Measurements from ENCODE around the gene TYROBP.
A peak's percentile ranks its signal among the peaks of the same experiment; 100 is the strongest.

Gene TYROBP

DNA sequence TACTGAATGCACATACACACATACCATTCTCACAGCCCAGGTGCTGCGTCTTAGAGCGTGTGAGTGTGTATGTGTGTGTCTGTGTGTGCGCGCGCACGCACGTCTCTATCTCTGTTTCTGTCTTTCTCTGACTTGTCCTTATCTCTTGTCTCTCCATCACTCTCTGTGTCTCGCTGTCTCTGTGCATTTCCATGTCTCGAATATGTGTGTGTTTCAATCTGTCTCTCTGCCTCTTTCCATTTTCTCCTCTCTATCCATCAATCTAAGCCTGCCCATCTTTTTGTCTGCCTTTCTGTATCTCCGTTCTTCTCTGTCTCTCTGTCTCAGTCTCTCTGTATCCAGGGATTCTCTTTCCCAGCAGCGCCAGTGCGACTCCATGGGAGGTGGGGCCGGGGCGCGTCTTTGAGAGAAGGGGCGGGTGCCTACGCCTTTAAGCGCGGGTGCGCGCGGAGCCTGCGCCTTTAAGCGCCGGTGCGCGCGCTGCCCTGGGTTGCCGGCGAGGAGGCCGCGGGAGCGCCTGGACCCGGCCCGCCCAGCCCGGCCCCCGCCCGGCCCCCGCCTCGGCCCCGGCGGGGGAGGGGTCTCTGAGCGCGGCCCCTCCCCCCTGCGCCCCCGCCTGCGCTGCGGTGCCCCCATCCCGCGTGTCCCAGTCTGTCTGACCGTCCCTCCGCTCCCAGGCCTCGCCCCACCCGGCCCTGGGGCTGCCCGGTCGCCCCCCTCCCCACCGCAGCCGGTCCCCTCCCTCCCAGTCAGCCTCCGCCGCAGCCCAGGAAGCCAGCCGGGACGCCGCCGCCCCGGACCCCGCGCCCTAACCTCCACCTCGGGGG is 28.0 kb upstream of the TYROBP start, which contains the start of gene LRFN3:
Gene LRFN3 (plus strand): TSS at position 464 of the 827 bp plus-strand sequence. CDS start 3,052 bp downstream, outside the sequence.
- TF ChIP-seq, protein P1, sequence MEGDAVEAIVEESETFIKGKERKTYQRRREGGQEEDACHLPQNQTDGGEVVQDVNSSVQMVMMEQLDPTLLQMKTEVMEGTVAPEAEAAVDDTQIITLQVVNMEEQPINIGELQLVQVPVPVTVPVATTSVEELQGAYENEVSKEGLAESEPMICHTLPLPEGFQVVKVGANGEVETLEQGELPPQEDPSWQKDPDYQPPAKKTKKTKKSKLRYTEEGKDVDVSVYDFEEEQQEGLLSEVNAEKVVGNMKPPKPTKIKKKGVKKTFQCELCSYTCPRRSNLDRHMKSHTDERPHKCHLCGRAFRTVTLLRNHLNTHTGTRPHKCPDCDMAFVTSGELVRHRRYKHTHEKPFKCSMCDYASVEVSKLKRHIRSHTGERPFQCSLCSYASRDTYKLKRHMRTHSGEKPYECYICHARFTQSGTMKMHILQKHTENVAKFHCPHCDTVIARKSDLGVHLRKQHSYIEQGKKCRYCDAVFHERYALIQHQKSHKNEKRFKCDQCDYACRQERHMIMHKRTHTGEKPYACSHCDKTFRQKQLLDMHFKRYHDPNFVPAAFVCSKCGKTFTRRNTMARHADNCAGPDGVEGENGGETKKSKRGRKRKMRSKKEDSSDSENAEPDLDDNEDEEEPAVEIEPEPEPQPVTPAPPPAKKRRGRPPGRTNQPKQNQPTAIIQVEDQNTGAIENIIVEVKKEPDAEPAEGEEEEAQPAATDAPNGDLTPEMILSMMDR (IDR thresholded peaks at IDR 0.05; ENCODE audit: insufficient read depth, low read length, poor library complexity, severe bottlenecking), result no peak
- DNase-seq (ENCODE audit: extremely low read depth, insufficient read length), result peak; percentile 53
- peak within 1 kb of the TSS; percentile 61 for H3K4me3 ChIP-seq (replicated peaks; ENCODE audit: low read depth, low read length)
- no peaks in the 10 kb centered on the region for H3K36me3 ChIP-seq (ENCODE audit: control insufficient read depth, insufficient read depth, low read length)
- no peaks in the 10 kb centered on the region for H3K27me3 ChIP-seq (replicated peaks; ENCODE audit: control insufficient read depth, insufficient read depth, low read length)

DNA sequence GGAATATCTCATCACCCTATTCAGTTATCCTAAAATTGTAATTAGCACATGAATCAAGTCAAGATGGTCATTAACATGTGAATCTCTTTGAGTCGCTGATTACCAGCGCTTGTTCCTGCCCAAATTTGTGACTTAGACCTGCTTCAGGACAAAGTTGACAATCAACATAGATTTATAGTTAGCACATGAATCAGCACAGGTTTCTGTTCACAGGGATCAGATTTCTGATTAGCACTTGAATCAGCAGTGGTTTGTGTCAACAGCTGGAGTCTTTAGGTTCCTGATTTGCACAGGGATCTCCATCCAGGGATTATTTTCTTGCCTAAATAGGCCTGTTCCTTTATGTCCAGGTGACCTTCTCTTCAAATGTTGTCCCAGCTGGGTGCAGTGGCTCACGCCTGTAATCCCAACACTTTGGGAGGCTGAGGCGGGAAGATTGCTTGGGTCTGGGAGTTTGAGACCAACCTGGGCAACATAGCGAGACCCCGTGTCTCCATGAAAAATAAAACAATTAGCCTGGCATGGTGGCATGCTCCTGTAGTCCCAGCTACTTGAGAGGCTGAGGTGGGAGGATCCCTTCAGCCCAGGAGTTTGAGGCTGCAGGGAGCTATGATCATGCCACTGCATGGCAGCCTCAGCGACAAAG is 24.3 kb upstream of the TYROBP start:
- no peak for DNase-seq (ENCODE audit: extremely low read depth, insufficient read length)
- no peaks in the 10 kb centered on the region for H3K27me3 ChIP-seq (replicated peaks; ENCODE audit: control insufficient read depth, insufficient read depth, low read length)
- TF ChIP-seq, protein P1 (IDR thresholded peaks at IDR 0.05; ENCODE audit: insufficient read depth, low read length, poor library complexity, severe bottlenecking), result no peak
- no peaks in the 10 kb centered on the region for H3K36me3 ChIP-seq (ENCODE audit: control insufficient read depth, insufficient read depth, low read length)
- H3K4me3 ChIP-seq (replicated peaks; ENCODE audit: low read depth, low read length), result no peak overlapping the region

DNA sequence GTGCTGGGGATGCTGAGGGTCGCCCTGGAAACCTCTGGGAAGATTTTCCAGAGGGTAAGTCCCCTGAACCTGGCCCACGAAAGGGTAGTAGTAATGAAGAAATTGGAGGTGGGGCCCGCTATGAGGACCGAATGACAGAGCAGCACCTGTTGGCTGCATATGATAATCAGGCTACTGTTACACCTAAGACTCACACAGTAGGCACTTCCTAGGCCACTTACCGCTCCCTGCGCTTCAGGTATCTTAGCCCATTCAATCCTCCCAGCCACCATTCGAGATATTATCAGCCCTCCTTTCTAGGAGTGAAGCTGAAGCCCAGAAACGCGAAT is 23.7 kb upstream of the TYROBP start:
- TF ChIP-seq, protein P1 (IDR thresholded peaks at IDR 0.05; ENCODE audit: insufficient read depth, low read length, poor library complexity, severe bottlenecking), result no peak
- H3K27me3 ChIP-seq (replicated peaks; ENCODE audit: control insufficient read depth, insufficient read depth, low read length), result no peaks in the 10 kb centered on the region
- DNase-seq (ENCODE audit: extremely low read depth, insufficient read length), result no peak
- H3K4me3 ChIP-seq (replicated peaks; ENCODE audit: low read depth, low read length), result no peak overlapping the region
- no peaks in the 10 kb centered on the region for H3K36me3 ChIP-seq (ENCODE audit: control insufficient read depth, insufficient read depth, low read length)

DNA sequence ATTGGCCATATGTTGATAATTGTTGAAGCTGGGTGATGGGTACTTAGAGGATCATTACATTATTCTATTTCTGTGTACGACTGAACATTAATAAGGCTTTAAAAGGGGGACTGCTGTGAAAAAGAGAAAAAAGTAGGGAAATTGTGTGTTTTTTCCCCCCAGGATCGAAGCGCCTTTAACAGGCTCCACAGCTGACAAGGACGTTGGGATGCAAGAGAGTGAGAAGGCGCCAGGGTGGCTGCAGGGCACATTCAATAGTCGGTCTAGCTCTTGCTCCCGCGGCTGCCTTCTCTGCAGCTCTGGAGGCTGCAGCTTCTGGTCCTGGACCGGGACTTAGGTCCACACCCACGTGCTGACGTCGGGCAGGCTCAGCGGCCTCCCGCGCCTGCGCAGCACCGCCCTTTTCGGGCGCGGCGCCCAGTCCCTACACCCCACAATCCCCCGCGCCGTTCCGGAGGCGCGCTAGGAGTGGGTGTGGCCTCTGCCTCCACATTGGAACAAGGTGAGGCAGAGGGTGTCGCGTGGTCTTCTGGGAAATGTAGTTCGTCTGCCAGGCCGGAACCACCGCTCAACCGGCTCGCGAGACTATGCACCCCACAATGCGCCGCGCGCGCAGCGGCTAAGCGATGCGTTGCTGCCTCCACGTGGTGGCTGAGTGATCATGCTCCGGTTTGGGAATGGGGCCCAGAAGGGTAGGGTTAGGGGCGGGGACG is 23.2 kb upstream of the TYROBP start:
- peak; percentile 100 for DNase-seq (ENCODE audit: extremely low read depth, insufficient read length)
- peak overlapping the region; percentile 56 for H3K4me3 ChIP-seq (replicated peaks; ENCODE audit: low read depth, low read length)
- H3K36me3 ChIP-seq (ENCODE audit: control insufficient read depth, insufficient read depth, low read length), result no peaks in the 10 kb centered on the region
- TF ChIP-seq, protein P1 (IDR thresholded peaks at IDR 0.05; ENCODE audit: insufficient read depth, low read length, poor library complexity, severe bottlenecking), result peak; percentile 97
- H3K27me3 ChIP-seq (replicated peaks; ENCODE audit: control insufficient read depth, insufficient read depth, low read length), result no peaks in the 10 kb centered on the region

DNA sequence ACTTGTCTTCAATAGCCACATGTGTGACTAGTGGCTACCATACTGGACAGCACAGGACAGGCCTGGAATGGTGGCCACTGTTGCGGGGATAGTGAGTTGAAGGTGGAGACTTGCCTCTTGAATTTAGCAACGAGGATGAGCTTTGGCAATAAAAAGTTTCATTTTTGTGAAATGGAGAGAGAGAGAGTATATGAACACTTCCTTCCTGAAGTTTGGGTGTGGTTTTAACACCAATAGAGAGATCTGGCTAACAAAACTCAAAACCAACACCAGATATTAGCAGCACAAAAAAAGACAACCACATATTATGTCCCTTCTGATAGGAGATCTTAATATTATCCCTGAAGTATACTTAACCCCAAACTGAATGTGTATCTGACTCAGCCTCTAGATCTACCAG is 21.8 kb upstream of the TYROBP start:
- no peak overlapping the region for H3K4me3 ChIP-seq (replicated peaks; ENCODE audit: low read depth, low read length)
- H3K27me3 ChIP-seq (replicated peaks; ENCODE audit: control insufficient read depth, insufficient read depth, low read length), result no peaks in the 10 kb centered on the region
- TF ChIP-seq, protein P1 (IDR thresholded peaks at IDR 0.05; ENCODE audit: insufficient read depth, low read length, poor library complexity, severe bottlenecking), result no peak
- H3K36me3 ChIP-seq (ENCODE audit: control insufficient read depth, insufficient read depth, low read length), result no peaks in the 10 kb centered on the region
- DNase-seq (ENCODE audit: extremely low read depth, insufficient read length), result no peak

Data from GM06990 (cell line).